GM18868 (cell line): ENCODE data around the gene ZCWPW2.

Experiments used
- ATAC-seq: cut with Tn5 transposase; IDR thresholded peaks from one replicate; pipeline ENCODE4 v1.9.1; 2021; ENCODE audit warnings: mild to moderate bottlenecking, moderate library complexity; ENCODE audit not compliant: unreplicated experiment

ZCWPW2 gene

GRCh38 chr3:28349469-28350000 lies 1.0 kb downstream of the ZCWPW2 start:
- ATAC-seq: no peak

DNA sequence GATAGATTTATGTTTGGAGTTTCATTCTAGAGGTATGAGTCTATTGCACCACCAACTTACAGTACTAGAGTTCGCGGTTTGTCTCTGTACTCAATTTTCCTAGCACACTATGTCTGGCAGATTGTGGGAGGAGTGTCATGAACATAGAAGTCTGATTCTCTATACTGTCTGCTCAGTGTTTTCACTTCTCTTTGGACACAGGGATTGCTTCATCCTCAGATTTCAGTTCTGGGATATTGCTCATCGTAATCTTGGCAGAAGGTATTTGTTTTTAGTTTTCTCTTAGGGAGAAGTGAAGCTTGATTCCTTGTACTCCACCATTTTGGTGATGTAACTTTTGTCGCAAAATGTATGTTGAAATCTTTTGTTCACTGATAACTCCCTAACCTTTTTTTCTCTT lies 27.9 kb downstream of the ZCWPW2 start:
- ATAC-seq: no peak

DNA sequence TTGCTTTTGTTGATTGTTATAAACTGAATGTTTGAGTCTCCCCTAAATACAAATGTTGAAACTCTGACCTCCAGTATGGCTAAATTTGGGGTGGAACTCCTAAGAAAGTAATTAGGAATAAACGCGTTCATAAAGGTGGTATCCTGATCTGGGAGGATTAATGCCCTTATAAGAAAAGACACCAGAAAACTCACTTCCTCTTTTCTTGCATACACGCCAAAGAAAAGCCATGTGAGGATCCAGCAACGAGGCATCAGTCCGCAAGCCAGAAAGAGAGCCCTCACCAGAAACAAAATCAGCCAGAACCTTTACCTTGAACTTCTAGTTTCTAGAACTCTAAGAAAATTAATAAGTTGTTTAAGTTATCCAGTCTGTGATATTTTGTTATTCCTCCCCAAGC lies 37.5 kb downstream of the ZCWPW2 start:
- ATAC-seq: no peak

DNA sequence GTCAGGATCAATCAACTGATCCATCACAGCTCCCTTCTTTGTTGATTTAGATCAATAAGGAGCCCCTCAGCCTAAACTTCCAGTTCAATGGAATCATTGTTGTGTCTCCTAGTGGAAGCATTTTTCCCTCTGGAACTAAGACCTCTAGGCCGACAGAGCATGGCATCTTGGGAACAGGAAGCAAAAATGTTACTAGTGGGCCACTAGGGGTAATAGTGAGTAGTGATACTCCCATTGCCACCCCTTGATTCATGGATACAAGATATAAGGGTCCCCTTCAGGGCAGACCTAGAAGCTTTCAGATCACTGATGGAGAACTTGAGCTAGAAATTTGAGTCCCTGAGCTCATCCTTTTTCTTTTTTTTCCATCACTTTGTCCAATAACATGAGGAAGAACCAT lies 40.5 kb downstream of the ZCWPW2 start:
- ATAC-seq: no peak

- no peak for ATAC-seq
These were observed 50.7 kb downstream of the ZCWPW2 start for GRCh38 chr3:28399206-28399605.

DNA sequence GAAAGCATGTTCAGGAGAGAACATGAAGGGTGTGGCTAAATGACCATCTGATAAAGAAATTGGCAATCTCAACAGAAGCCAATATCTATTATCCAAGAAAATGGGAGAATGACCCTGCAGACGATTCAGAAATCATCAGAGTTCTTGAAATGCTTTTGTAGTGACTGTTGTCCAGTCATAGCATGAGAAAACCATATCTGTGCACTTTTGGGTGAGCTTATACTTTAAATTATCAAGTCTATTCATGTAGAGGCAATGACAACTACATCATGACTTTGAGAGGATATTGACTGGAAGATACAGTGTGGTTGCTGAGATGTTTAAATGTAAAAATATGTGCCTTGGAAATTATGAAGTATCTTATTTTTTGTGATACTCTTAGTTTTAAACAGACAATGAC lies 57.7 kb downstream of the ZCWPW2 start:
- ATAC-seq: no peak

- no peak for ATAC-seq
These were observed 100.9 kb downstream of the ZCWPW2 start for GRCh38 chr3:28449398-28449797.

DNA sequence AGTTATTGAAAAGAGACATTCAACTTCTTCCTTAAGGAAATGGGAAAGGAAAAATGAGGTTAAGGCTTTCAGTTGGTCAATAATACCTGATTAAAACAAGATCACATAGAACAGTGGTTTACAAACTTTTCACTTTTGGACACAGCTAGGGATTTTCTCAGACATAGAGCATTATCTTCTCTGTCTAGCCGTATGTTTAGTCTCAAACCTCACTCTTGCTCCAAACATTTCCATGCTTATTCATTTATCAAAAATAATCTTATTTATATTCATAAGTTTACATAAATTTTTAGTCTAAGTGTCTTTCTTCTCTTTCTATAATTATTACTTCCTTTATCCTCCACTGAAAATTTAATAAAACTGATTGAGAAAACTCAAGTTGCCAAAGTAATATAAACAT lies 114.3 kb downstream of the ZCWPW2 start:
- no peak for ATAC-seq

- no peak for ATAC-seq
These were observed 118.9 kb downstream of the ZCWPW2 start for GRCh38 chr3:28467414-28467813.

DNA sequence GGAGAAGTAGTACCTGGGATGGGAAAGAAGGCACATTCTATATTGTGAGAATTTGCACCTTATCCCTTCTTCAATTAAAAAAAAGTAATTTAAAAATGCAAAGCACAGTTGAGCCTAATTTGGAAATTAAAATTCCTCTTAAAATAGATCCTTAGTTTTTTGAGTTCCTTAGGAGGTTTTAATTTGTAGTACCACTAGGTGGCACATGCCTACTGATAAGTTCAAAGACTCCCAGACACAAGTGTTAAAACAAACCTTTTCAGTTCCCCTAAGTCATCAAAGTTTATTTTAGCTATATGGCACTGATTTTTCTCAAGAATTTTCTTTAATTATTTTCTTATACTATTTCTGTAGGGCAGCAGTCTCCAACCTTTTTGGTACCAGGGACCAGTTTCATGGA lies 127.7 kb downstream of the ZCWPW2 start:
- ATAC-seq: peak; percentile 81

DNA sequence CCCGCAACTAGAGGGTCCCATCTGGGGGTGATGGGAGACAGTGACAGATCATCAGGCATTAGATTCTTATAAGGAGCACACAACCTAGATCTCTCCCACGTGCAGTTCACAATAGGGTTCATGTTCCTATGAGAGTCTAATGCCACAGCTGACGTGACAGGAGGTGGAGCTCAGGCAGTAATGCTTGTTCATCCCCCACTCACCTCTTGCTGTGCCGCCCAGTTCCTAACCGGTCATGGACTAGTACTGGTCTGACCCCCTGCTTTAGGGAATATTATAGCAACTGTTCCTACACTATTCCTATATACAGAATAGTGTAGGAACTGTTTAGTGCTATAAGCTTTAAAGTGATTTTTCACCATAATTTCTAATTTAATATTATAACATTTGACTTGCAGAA lies 128.2 kb downstream of the ZCWPW2 start:
- no peak for ATAC-seq

GRCh38 chr3:28485164-28485563 lies 136.6 kb downstream of the ZCWPW2 start:
- no peak for ATAC-seq

- no peak for ATAC-seq
These were observed 146.8 kb downstream of the ZCWPW2 start for GRCh38 chr3:28495301-28495700.

DNA sequence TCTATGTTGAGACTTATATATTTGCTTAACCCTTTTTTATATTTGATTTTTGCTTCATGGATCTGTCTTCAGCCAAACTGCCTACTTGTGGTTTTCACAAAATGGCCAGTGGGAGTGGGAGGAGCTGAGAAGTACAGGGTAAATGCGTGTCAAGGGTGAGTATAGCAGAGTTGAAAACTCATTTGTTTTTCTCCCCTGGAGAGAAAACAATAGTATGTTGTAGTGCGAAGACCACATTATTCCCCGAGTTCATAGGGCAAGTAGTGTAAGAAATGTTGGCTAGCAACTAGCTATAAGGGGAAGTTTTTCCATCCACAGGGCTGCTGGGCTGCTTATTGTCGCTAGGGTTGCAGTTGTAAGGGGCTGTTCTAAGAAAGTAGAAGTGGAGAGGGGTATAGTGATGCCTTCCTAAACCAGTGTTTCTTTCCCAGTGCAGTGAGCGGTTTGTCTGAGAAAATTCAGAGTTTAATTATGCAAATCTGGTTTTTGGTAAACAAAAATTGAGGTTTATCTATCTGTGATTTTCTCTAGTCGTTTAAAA lies 153.9 kb downstream of the ZCWPW2 start:
- ATAC-seq: no peak

GRCh38 chr3:28504976-28505375 lies 156.5 kb downstream of the ZCWPW2 start:
- no peak for ATAC-seq

DNA sequence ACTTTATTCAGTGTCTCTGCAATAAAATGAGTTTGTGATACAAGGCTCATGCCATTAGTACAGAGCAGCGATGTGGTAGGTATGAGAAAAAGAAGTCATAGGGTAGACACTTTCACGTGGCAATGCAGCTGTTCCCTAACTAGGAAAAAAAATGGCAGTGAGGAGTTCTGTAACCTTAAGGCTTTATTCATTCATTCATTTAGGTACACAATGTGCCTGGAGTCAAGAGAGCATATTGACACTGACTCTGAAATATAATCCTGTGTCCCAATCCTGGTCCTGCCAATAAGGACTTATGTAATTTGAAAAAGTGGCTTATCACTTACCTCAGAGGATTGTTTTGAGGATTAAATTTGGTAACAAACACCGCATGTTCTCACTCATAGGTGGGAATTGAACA lies 173.1 kb downstream of the ZCWPW2 start:
- no peak for ATAC-seq

DNA sequence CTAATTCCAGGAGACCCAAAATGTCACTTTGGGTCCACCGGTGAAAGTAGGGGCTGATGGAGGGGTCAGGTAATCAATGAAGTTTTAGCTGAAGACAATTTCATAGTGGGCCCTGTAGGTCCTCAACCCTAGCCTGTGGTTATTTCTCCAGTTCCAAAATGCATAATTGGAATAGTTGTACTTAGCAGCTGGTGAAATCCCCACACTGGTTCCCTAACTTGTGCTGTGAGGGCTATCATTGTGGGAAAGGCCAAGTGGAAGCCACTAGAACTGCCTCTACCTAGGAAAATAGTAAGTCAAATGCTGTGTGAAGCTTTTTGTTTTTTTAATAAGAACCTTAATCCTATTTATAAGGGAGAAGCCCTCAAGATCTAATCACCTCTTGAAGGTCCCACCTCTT lies 193.8 kb downstream of the ZCWPW2 start:
- no peak for ATAC-seq

DNA sequence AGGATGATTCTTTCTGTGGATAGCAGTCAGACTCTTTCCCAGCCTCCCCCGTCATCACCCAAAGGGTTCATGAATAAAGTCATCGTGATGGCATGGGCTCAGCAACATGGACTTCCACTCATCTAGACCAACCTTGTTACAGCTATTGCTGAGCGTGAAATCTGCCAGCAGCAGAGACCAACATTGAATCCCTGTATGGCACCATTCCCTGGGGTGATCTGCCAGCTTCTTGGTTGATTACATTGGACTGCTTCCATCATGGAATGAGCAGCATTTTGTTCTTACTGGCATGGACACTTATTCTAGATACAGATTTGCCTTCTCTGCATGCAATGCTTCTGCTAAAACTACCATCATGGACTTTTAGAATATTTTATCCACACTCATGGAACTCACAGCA lies 195.7 kb downstream of the ZCWPW2 start:
- no peak for ATAC-seq

DNA sequence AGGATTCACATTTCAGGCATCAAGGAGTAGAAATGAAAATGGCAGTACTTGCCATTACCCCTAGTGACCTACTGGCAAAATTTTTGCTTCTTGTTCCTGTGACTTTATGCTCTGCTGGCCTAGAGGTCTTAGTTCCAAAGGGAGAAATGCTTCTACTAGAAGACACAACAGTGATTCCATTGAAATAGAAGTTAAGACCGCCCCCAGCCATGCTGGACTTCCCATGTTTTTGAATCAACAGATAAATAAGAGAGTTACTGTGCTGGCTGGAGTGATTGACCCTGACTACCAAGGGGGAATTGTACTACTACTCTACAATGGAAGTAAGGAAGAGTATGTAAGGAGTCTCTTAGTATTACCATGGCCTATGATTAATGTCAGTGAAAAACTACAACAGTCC lies 196.3 kb downstream of the ZCWPW2 start:
- ATAC-seq: no peak

DNA sequence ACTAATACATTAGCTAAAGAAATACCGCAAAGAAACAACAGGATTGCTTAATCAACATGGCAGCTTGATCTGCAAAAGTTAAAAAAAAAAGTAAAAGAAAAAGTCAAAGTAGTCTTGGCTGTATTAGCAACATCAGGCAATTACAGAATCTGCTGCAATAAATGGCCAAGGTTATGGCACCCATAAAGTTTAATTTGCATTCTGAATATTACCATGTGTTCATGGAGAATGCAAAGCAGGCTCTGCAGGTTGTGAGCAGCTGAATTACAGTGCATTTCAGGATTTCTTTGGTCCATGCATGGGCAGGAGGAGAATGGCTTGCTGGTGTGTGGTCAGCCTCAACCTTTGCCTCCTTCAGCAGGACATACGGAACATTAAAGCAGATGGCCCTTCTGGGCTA lies 199.2 kb downstream of the ZCWPW2 start:
- ATAC-seq: no peak

DNA sequence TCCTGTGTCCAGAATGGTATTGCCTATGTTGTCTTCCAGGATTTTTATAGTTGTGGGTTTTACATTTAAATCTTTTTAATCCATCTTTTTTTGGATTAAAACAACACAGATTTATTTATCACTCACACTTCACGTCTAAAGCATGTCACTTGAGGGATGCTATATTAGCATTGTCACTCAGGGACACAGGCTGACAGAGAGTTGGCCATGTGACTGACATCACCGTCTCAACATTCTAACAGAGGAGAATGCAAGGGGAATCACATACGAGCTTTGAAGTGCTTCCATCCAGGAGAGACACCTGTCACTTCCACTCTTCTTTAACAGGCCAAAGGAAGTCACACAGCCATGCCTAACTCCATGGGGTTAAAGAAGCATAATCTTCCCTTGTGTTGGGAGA lies 204.7 kb downstream of the ZCWPW2 start:
- no peak for ATAC-seq

DNA sequence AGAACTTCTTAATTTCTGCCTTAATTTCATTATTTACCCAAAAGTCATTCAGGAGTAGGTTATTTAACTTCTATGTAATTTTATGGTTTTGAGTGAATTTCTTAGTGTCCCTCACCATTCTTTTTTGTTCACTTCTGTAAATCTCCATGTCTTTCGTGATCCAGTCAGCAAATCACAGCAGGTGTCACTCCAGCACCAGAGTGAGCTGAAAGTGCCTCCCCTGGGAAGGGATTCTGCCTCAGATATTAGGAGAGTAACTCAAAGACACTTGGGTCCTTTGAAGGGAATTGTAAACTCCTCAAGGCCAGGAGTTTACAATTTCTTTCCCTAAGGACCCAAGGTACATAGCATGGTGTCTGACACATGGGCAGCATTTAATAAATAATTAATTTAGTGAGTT lies 207.7 kb downstream of the ZCWPW2 start:
- ATAC-seq: no peak

DNA sequence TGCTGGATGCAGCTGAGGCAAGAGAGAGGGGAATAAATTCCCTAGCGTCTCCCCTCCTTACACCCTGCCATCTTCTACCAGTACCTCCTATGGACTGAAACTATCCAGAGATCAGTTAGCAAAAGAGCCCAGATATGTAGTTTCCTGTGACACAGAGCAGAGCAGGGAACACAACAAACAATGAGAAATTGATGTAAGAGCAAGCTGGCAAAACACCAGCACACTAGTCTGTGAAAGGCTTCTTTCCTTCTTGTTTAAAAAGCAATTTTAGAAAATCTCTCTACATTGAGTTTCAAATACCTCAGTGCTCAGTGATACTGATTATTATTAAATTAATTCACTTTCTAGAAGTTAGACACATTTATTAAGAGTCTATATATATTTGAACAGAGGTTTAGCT lies 215.7 kb downstream of the ZCWPW2 start:
- ATAC-seq: no peak
